GM13977 (cell line): Measurements from ENCODE around the gene PRDM12.
A peak's percentile ranks its signal among the peaks of the same experiment; 100 is the strongest.

Experiments
- DNase-seq: peaks from one replicate; pipeline ENCODE4 v3.0.0; 2012; ENCODE audit warnings: low spot score
- CTCF ChIP-seq: IDR thresholded peaks from 2 replicates; pipeline ENCODE4 v1.5.1; 2012; ENCODE audit warnings: mild to moderate bottlenecking, control low read depth; ENCODE audit not compliant: insufficient read depth; ENCODE audit errors: extremely low read depth, missing control alignments
- in situ Hi-C: fragments of 300-500 bp; cut with MboI; formaldehyde crosslinking; loops from one replicate; pipeline ENCODE4 v1.12.0; 2022; ENCODE audit warnings: low sequenced_read_pairs, low pct_unique_long_range_greater_than_20kb, mixed read lengths, inconsistent platforms; ENCODE audit not compliant: unreplicated experiment

Gene PRDM12

GRCh38 chr9:130687615-130688014, 23.2 kb downstream of the PRDM12 start:
- in situ Hi-C loops = loop anchor here (10.0 kb wide), 1 partner anchor 233 kb away; no protein-coding TSS in a partner anchor
- TF ChIP-seq CTCF = no peak
- no peak for DNase-seq

- in situ Hi-C loops = loop anchor here (10.0 kb wide), 1 partner anchor 233 kb away; no protein-coding TSS in a partner anchor
- no peak for TF ChIP-seq CTCF
- no peak for DNase-seq
Observed at GRCh38 chr9:130688072-130688471, 23.7 kb downstream of the PRDM12 start.

- in situ Hi-C loops = loop anchor here (10.0 kb wide), 1 partner anchor 235 kb away; no protein-coding TSS in a partner anchor
- TF ChIP-seq CTCF = no peak
- DNase-seq = no peak
Observed at GRCh38 chr9:130689572-130689936, 25.2 kb downstream of the PRDM12 start.

GRCh38 chr9:130689937-130690700, 25.7 kb downstream of the PRDM12 start:
- in situ Hi-C loops = loop anchor here (10.0 kb wide), 2 partner anchors 235 to 255 kb away; no protein-coding TSS in a partner anchor
- peak; percentile 43 for DNase-seq
- no peak for TF ChIP-seq CTCF

GRCh38 chr9:130692321-130692720, 27.9 kb downstream of the PRDM12 start:
- in situ Hi-C loops = loop anchor here (10.0 kb wide), 1 partner anchor 252 kb away; no protein-coding TSS in a partner anchor
- peak; percentile 10 for TF ChIP-seq CTCF
- DNase-seq = peak; percentile 7

- no peak for DNase-seq
- in situ Hi-C loops = loop anchor here (10.0 kb wide), 1 partner anchor 252 kb away; no protein-coding TSS in a partner anchor
- TF ChIP-seq CTCF = no peak
Observed at GRCh38 chr9:130693101-130693425, 28.7 kb downstream of the PRDM12 start.
